Frontal cortex (tissue), 4 donors: ENCODE data around the gene C17orf113. TPM values are rescaled to one million over a fixed set of nuclear protein-coding genes. Genes with fewer than 3 reads are reported as not detected.

Experiments
- DNase-seq, 2 donors: peaks; one replicate each; pipeline ENCODE4 v3.0.0; 2012; ENCODE audit warnings: low spot score in 2 of 2
- FAIRE-seq: peaks from 2 replicates; lab custom pipeline; 2012; peaks lifted over from hg19 to GRCh38; lab: Jason Lieb, UNC
- total RNA-seq: library from RNA; depleted of rRNA; stranded (reverse); fragments of >200 nt; gene quantifications from one replicate; pipeline ENCODE4 v1.2.3, GENCODE V29; 2014
- donor health status: control.
- donor health status: control.
- donor health status: control.

C17orf113 gene
- total RNA-seq, 1 donor from 2014 or later, result 3.7 TPM

DNA sequence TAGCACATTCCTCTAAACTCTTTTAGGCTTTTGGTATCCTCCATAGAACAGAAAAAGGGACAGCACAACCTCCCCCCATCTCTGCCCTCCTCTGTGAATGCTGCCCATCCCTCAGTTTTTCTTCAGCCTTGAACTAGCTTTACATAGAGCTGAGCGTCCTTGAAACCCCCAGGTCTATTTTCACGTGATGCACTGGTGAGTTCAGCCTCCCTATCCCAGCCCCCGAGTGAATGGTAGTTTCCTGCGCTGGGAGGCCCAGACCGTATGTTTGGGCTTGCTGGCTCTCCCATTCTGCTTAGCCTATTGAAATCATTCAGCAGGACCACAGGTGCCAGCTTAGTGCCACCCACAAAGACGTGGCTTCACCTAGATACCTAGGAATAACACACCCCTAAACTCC, 25.4 kb upstream of the C17orf113 start:
- DNase-seq, result no peak
- no peak for FAIRE-seq

DNA sequence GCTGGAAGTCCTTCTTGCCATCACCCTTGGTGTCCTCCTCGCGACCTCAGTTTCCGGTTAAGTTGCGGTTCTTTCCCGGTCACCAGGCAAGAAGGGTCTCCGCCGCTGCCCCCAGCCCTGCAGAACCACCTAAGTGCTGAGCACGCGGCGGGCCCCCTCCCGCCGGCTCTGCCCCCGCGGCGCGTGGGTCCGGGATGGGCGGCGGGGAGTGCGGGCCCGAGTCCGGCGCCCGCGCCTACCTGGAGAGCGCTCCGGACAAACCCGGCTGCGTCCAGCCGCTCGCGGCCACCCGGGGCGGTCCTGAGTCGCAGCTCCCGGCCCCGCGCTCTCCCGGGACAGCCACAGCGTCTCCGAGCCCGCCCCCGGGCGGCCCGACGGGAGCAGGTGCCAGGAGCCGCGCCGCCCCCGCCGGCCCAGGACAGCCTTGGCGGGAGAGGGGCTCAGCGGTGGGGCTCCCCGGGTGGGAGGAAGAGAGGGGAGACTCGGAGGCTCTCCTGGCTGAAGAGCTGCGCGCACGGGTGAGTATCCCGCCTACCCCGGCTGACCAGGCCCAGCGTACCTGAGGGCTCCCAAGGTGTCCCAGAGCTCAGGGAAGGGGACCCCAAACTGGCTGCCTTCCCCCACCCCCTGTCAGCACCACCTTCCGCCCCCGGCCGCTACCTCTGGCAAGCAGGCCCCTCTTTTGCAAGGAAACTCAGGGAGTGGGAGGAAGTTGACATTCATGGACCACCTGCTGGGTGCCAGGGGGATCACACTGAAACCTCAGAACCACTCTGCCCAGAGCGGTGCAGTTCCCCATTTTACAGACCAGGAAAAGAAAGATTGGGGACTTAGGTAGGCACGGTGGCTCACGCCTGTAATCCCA, 22.2 kb upstream of the C17orf113 start:
- DNase-seq (peak in 1 of 2 donors; percentile 45), FAIRE-seq (no peak)

DNA sequence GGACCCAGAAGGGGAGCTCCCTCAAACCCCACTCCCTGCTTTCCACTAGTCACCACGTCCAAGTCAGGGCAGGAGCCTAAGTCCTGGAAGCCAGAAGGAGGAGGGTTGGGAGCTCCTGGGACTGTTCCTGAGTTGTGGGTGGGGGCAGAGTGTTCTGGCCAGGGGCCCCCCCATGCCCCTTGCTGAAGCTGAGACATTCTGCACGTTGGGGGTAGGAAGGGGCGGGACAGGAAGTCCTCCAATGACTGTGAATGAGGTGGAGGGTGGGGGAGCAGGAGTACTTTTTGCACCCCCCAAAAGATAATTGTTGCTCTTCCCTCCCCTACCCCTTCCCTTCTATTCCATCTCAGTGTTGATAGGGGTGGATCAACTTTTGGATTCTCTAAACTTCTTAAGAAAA, 21.4 kb upstream of the C17orf113 start:
- no peak for FAIRE-seq
- DNase-seq, result no peak

DNA sequence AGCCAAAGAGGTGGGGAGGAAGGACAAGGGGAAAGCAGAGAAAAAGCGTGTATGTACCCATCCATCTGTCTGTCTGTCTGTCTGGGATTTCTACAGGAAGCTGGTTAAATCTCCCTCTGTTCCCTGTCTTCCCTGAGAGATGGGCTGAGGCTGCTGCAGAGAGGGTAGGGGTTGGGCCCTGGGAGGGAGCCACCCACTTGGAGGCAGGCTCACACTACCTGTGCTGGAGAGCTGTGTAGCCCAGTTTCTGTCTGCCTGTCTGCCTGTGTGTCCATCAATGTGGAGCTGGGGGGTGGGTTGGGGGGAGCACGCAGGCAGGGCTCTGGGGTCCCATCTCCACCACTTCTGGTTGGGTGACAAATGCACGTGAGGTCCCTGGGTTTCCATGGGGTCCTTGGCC, 18.6 kb upstream of the C17orf113 start:
- FAIRE-seq (no peak), DNase-seq (no peak)

DNA sequence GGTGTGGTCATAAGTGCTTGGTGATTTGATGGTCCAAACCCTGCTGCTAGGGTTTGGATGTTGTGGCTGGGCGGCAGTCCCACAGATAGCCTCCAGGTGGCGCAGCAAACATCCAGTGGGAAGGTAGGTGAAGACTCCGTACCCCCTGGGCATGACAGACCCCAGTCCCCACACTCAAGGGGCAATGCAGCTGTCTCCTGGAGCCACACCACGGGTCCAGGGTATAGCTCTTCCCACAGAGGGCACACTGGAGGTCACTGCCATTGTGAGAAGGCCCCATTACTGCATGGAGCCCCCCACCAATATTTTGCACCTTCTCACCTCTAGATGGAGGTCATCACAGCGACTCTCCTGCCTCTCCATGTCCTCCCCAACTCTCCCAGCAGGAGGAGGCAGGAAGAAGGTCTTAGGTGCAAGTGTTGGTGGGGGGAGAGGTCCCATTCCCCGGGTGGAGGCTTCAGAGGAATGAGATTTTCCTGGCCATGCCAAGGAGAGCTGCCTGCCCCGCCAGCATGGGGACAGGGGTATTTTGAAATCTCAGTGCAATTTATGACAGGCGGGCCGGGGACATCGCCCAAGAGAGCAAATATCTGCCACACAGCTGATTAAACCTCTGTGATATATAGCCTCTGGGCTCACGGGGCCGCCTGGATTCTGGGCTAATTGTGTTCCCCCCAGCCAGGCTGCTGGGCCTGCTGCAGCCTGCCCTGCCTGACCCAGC, 17.1 kb upstream of the C17orf113 start:
- no peak for FAIRE-seq
- DNase-seq, result peak in 1 of 2 donors; percentile 63

- DNase-seq (no peak), FAIRE-seq (no peak)
These were observed 14.8 kb upstream of the C17orf113 start for GRCh38 chr17:42065201-42065600.

- no peak for DNase-seq
- no peak for FAIRE-seq
These were observed 12.3 kb upstream of the C17orf113 start for GRCh38 chr17:42062681-42063080.

- DNase-seq (no peak), FAIRE-seq (no peak)
These were observed 11.5 kb upstream of the C17orf113 start for GRCh38 chr17:42061646-42062487.

DNA sequence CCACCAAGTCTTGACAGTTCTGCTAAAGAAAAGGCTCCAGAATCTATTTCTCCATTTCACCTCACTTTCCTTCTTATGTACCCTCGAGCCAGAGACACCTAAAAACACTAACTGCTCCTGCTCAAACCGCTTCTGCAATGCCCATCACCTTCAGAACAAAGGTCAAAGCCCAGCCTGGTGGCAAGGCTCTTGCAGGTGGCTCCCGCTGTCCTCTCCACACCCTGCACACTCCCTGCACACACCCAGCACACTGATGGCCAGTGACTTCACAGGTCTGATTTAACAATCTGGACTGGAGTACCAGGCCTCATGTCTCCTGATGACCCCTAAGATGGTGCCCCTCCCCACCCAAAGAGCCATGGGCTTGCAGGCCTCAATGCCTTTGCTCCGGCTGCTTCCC, 9.8 kb upstream of the C17orf113 start:
- no peak for DNase-seq
- FAIRE-seq, result no peak

DNA sequence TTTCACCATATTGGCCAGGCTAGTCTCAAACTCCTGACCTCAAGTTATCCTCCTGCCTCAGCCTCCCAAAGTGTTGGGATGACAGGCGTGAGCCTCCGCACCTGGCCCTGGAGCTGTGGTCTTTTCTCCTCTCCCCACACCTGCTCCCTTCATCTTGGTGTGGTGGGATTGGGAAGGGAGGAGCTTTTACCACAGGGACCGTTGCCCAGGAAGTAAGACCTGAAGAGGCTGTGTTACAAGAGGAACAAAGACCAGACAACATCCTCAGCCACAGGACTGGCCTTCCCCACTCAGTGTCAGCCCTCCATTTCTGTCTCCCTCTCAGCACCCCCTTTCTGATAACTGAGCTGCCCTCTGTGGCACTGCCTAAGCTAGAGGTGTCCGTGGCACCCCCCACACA, 9.4 kb upstream of the C17orf113 start:
- no peak for FAIRE-seq
- no peak for DNase-seq

- DNase-seq (no peak), FAIRE-seq (no peak)
These were observed 7.7 kb upstream of the C17orf113 start for GRCh38 chr17:42058063-42058462.

- FAIRE-seq (no peak), DNase-seq (no peak)
These were observed 6.2 kb upstream of the C17orf113 start for GRCh38 chr17:42056635-42057034.

- no peak for DNase-seq
- FAIRE-seq, result no peak
These were observed 5.1 kb upstream of the C17orf113 start for GRCh38 chr17:42055496-42055895.

DNA sequence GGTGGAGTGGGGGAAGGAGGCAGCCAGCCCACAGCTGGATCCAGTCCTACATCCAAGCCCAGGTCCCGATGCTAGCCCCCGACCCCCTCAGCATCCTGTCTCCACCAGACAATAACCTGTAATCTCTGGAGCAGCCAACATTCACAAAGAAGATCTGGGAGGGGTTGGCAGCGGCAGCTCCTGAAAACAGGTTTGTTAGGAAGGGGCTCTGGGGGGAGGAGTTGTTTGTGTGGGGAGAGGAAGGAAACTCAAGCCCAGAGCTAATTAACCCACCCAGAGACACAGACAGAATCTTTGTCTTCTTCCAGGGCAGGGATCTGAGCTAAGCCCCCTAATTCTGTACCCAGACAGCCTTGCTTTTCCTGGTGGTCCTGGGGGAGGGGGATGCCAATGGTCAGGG, 4.6 kb upstream of the C17orf113 start:
- DNase-seq, result no peak
- FAIRE-seq, result no peak

DNA sequence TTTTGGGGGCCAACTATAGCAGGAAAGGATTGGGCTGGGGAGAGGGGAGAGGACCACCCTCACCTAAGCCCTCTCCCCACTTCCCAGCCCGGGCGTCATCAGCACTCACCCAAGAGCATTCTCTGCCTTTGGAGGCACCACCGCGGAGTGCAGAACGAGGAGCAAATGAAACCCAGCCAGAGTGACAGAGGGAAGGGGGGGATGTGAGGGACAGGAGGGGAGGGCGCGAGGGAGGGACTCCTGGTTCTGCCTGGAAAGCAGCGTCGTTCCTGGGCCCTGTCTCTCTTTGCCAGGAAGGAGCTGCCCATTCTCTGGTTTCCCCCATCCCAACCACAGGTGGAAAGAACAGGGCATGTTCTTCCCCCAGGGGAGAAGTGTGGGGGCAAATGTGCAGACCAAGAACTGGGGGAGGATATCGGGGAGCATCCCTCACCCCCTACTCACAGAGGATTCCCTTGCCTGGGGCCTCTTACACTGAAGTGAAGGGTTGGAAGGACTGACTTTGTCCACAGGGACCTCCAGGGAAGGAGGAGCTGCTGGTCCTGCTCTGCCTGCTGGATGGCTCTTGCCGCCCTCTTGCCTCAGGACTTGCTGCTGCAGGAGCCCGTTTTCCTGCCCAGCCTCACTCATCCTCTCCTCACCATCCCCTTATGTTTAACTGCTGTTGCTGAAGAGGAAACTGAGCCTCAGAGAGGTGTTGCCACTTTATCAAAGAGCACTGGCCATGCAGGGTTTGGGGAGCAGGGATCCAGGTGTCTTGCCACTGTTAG, 3.5 kb upstream of the C17orf113 start:
- FAIRE-seq (no peak), DNase-seq (no peak)

- FAIRE-seq (no peak), DNase-seq (no peak)
These were observed 2.0 kb upstream of the C17orf113 start for GRCh38 chr17:42052346-42052877.

- DNase-seq (no peak), FAIRE-seq (no peak)
These were observed 1.2 kb upstream of the C17orf113 start for GRCh38 chr17:42051645-42052044.

- no peak for FAIRE-seq
- DNase-seq, result no peak
These were observed 606 bp upstream of the C17orf113 start for GRCh38 chr17:42051013-42051400.

DNA sequence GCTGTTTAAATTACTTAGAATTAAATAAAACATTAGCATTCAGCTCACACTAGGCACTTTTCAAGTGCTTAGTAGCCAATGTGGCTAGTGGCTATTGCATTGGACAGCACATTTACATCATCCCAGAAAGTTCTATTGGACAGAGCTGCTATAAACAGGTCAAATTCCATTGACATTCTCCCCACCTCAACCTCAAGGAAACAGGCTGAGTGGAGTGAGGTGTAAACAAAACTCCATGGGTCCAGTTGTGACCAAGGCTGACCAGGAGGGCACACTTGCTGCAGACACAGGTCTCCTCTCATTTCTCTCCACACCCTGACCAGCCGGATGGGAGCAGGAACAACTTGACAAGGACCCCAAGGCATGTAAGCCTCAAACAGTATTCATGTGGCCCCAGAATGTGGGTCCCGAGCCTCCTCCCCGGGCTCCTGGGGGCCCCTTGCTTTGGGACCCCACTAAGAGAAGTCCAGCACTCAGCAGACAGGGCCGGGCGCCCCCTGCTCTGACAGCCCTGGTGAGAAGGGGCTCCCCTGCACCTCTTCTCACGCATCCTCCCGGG, 488 bp downstream of the C17orf113 start:
- no peak for DNase-seq
- no peak for FAIRE-seq
